ENCODE measurements around the gene C1GALT1.
"Not testable (repeated sequence)": the region's sequence is repeated elsewhere in the genome, so short reads cannot be mapped to it uniquely, and the experiment has no call there.

Gene C1GALT1

DNA sequence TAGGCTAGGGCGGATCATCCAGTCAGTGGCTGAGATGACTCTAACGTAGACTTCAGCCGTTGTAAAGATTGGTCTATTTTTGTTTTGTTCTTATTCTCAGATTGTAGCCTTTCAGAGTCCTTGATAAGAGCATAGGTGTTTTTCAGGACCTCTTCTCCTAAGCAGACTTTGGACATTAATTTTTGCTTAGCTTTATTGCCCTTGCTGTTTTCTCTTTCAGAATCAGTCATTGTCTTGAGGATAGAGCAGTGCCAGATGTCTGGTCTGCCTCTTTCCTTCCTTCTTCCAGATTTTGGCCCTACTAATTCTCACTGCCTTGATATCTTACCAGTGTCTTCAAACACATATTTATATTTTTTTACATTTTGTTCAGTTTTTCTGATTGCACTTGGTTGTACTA, 49.5 kb downstream of the C1GALT1 start:
- in situ Hi-C loops (cut with MboI; ENCODE audit: low sequenced_read_pairs): no loop called here

DNA sequence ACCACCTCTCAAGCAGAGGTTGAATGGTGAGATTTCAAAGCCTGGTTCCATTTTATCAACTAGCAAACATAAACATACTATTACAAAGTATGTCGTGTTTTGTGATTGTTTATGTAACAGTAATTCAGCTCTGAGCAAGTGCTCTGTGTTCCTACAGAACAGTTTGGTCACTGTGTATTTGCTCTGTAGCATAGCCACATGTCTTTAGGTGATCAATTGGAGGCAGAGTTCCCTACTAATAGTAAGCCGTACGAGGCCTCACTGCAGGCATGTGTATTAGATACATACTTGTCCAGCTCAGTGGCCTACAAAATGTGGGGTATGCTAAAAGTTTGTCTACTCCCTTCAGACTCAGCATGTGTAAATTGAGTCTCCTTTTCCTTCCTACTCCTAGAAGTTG, 53.0 kb downstream of the C1GALT1 start:
- in situ Hi-C loops (cut with MboI; ENCODE audit: low sequenced_read_pairs): no loop called here

DNA sequence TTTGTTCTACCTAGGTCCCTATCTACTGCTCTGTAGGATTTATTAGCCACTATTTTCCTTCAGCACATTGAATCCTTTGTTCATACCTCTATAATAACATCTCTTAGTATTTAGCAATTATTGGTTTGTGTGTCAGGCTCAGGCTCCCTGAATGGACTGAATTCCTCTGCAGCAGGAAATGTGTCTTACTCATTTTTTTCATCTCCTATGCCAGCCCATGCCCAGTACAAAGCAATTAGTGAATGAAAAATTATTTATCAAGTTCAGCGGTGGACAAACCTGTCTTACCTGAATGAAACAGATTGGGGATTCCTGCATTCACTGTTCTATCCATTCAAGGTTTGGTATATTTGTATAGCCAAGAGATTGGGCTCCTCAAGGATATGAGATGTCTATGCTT, 53.7 kb downstream of the C1GALT1 start:
- in situ Hi-C loops (cut with MboI; ENCODE audit: low sequenced_read_pairs): no loop called here

DNA sequence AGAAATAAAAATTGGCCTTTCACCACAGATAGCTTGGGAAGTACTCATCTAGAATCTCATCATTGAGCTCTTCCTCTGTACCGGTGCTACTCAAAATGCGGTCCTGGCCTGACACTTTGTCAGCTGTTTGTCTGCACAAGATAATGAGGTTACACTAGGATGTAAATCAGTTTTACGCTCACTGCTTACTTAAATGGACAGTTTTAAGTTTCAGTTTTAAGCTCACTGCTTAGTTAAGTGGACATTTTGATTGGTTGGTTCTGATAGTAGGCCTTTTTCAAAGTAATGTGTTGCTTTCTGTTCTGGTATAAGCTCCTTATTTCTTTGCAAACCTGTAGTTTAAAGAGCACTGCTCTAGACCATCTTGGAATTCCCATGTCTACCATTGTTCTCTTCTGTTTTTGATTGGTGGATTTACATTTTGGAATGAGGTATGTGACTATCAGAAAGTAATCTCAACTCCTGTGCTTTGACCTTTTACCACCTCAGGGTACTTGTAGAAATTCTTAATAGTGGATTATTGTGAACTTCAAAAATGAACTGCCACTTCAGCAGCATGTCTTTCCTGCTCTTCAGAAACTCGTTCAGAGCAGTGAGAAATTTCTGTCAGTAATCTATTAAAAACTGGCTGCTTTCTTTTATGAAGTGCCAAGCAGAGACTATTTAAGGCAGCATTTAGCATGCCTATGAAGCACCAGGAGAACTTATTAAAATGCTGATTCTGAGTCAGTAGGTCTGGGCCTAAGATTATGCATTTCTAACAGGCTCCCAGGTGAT, 55.0 kb downstream of the C1GALT1 start:
- in situ Hi-C loops (cut with MboI; ENCODE audit: low sequenced_read_pairs): no loop called here

DNA sequence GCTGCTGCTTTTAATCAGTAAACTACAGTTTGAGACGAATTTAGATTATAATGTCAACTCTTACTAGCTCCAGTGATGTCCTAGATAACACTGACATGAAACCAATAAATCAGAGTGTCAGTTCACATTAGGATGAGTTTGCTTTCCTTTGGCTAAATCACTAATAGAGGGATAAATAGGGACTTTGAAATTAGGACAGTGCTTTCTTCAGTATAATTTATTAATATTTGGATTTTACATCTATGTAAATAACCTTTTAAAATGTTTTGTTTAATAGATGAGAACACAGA, 55.6 kb downstream of the C1GALT1 start:
- in situ Hi-C loops (cut with MboI; ENCODE audit: low sequenced_read_pairs): no loop called here

DNA sequence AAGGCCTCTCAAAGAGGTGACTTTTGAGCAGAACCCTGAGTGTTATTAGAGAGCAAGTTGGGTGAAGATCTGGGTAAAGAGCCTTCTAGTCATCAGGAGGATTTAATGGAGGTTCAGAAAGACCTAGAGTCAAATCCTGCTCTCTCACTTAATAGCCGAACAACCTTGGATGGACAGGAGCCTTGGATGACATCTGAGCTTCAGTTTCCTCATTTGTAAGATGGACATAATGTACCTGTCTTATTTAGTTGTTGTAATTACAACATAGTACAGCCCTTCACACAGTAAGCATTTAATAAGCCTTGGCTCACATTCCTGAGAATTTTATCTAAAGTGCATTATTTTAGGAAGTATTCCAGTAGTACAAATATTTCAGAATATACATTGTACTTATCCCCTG, 57.0 kb downstream of the C1GALT1 start:
- in situ Hi-C loops (cut with MboI; ENCODE audit: low sequenced_read_pairs): no loop called here

DNA sequence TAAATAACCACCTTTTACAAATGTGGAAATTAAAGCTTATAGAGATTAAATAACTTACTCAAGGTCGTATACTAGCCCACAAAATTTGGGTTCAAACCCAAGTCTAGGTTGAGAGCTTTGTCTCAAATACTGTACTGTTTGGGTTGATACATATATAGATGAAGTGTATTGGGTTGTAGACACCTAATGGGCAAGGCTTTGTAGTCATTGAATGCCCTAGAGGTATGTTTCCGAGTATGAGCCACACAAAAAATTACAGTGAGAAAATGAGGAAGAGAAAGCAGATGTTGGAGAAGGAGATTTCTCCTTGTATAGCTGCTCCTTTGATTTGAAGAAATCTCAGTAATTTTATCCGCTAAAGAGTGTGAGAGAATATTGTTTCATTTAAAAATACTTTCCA, 60.6 kb downstream of the C1GALT1 start:
- in situ Hi-C loops (cut with MboI; ENCODE audit: low sequenced_read_pairs): no loop called here

DNA sequence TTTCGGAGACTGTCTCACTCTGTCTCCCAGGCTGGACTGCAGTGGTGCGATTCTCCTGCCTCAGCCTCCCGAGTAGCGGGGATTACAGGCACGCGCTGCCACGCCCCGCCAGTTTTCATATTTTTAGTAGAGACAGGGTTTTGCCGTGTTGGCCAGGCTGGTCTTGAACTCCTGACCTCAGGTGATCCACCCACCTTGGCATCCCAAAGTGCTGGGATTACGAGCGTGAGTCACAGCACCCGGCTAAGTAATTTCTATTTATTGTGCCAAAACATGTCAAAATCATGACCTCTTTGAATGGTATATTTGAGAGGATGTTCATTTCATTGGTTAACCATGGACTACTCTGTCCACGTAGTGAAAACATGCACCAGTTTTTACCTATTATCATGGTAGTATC, 62.9 kb downstream of the C1GALT1 start:
- in situ Hi-C loops (cut with MboI; ENCODE audit: low sequenced_read_pairs): not testable (repeated sequence)

DNA sequence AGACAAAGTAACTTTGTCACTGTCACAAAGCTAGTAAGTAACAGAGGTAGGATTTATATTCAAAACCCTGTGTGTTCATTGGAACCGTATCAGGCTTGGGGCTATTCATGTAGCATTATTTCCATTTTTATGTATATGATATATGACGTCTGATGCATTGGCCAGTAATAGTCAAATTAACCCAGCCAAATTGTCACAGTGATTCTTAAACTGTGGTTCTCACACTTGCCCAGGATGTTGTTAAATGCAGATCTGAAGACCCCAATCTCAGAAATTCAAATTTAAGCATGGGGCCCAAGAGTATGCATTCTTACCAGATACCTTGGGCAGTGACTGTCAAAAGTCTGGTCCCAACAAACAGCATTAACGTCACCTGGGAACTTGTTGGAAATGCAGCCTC, 63.9 kb downstream of the C1GALT1 start:
- in situ Hi-C loops (cut with MboI; ENCODE audit: low sequenced_read_pairs): no loop called here

DNA sequence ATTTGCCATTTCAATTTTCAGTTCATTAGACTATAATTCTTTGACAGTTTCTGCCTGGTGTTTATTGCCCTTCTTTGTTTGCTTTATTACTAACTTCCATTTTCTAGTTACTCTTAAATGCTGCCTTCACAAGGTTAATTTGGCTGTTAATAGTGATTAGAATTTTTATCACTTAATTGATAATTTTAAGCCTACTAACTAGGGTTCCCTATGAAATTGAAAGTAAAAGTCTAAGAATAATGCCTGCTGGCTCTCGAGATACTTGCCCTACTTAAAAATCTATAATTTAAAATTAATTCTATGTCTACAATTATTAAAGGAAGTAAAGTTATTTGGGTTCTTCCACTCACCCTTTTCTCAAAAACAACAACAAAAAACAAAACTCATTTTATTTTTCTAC, 65.3 kb downstream of the C1GALT1 start:
- in situ Hi-C loops (cut with MboI; ENCODE audit: low sequenced_read_pairs): no loop called here

DNA sequence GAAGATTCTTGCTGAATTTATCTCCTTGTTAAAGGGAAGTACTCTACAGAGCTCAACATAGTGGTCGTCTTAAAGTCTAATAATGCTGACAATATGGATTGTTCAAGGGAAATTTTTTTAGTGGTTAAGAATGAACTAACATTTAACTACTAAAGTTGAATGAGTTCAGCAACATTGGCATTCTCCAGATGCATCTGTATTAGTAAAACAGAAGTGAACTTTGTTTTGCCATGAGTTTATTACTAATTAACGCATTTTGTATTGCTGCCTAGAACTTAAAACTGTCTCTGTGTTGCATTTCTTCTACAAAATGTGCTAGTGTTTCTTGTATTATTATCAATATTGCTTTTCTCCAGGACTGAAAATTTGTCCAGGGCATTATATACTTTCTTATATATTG, 67.5 kb downstream of the C1GALT1 start:
- in situ Hi-C loops (cut with MboI; ENCODE audit: low sequenced_read_pairs): no loop called here

DNA sequence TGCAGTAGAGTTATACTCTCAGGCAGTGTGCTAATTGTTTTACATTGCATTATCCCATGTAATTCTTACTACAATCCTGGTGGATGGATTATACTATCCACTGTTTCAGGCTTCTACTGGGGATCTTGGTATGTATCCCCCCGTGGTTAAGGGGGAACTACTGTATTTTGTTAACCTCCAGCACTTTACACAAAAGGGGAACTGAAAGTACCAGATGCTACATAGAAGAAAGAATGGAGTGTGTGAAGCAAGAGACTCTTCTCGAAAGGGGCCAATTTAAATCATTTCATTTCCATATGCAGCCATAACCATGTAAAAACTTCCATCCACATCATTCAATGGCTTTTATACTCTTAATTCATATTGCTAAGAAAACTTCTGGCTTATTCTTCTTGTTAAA, 69.4 kb downstream of the C1GALT1 start:
- in situ Hi-C loops (cut with MboI; ENCODE audit: low sequenced_read_pairs): no loop called here

DNA sequence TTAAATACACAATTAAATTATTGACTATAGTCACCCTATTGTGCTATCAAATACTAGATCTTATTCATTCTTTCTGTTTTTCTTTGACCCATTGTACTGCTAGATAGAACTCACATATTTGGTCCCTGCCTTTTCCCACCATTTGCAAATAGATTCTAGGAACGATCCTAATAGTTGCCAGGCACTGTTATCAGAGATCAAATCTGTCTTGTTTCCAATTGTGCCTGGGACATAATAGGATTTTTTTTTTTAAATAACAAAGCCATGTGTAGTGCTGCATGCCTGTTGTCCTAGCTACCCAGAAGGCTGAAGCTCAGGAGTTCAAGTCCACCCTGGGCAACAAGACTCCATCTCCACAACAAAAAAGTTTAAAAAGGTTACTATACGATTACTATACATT, 72.0 kb downstream of the C1GALT1 start:
- in situ Hi-C loops (cut with MboI; ENCODE audit: low sequenced_read_pairs): no loop called here

DNA sequence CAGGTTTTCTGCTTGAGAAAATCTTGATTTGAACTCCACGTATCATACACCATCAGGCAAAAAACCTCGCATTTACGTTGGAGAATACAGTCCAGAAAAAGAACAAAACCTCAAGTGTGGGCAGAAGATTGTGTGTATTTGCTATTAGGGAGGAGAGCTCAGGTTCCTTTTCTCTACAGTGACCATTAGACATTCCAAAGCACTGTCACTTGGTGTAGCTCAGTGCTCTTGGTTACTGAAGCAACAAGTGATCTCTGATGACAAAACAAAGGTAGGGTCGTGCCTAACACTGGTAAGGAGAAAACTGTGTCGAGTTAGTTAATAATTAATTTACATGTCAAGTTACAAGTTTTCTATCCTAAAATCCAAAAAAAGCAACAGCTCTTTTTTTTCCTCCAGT, 72.6 kb downstream of the C1GALT1 start:
- in situ Hi-C loops (cut with MboI; ENCODE audit: low sequenced_read_pairs): no loop called here

DNA sequence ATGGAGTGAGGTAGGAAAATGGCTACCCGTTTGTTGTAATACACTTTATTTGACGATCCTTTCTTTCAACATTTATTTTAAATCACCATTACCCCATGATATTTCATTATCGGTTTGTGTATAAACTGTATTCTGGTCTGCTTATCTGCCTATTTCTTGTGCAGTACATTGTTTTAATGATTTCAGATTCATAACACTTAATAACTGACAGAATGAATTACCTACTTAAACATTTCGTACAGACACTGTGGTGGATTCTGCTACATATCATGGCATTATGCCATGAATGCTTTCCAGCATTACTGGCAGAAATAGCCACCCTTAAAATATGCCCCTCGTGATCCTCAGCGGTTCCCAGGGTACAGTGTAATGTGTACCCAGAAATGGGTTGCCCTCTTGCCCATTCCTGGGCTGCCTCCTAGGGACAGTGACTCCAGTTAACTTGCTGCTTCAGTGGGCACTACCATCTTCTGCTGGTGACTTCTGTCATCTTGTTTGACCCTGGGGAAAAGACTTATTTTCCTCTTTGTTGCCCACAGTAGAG, 74.5 kb downstream of the C1GALT1 start:
- in situ Hi-C loops (cut with MboI; ENCODE audit: low sequenced_read_pairs): no loop called here

DNA sequence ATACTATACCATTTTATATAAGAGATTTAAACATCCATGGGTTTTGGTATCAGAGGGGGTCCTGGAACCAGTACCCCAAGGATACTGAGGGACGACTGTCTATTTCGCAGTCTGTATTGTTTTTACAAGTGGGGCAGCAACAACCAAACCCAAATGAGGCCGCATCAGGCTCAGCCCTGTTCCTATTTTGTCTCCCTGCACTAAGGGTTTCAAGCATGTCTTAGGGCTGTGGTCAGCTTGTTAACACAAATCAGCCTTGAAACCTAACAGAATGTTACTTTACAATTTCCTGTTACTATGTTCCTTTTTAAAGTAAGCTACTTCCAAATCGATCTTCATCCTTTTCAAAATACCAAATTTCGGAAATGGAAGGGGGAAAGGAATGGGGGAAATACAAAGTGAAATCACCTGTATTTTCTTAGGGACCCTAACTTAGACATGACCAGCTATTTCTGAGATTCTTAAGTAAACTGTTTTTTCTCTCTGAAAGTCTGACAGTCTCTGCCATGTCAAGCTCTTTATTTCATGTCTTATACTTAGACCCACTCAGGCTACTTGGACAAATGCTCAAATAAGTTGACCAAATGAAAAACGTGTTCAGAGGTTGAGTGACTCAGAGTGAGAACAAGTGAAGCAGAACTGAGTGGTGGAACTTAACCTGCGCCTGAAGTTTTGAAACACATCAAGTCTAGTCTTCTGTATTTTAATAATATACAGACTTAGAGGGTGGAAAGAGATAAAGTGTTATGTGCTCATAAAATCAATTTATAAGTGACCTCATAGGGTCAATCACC, 75.8 kb downstream of the C1GALT1 start:
- in situ Hi-C loops (cut with MboI; ENCODE audit: low sequenced_read_pairs): no loop called here

DNA sequence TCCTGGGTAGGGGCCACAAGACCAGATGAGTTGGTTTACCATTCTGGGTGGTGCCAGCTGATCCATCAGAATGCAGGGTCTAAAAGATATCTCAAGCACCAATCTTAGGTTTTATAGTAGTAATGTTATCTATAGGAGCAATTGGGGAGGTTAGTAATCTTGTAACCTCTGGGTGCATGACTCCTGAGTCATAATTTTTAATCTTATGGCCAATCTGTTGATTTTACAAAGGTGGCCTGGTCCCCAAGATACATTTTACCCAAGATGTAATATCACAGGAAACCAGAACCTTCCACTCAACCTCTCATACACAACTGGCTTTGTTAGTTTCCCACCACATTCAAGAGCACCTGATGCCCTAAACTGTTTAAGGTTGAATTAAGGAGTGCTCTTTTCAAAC, 79.5 kb downstream of the C1GALT1 start:
- in situ Hi-C loops (cut with MboI; ENCODE audit: low sequenced_read_pairs): no loop called here

DNA sequence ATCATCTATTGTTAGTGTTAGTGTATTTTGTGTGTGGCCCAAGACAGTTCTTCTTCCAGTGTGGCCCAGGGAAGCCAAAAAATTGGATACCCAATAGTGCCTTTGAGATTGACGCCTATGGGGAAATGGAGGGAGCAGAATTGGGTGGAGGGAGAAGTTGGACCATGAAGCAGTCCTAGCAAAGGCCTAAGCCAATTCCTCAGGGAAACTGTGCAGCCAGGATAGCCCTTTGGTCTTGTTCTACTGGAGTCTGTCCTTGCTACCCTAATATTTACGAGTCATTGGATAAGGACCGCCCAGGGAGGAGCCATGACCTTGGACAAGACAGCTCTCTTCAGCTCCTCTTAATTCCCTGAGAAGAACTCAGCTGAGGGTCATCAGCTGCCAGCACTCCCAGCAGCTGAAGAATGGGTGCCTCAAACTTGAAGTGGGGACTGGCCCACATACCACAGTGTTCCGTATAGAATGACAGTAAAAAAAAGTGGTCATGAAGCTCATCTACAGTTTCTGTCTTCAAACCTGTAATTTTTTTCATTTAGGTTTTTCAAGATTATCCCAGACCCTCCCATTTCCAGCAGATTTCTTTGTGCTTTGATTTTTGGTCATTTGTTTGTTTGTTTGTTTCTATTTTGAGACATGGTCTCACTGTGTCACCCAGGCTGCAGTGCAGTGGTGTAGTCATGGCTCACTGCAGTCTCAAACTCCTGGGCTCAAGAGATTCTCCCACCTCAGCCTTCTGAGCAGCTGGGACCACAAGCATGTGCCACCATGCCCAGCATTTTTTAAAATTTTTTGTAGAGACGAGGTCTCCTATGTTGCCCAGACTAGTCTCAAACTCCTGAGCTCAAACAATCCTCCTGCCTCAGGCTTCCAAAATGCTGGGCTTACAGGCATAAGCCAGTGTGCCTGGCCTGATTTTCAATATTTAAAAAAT, 81.2 kb downstream of the C1GALT1 start:
- in situ Hi-C loops (cut with MboI; ENCODE audit: low sequenced_read_pairs): no loop called here

DNA sequence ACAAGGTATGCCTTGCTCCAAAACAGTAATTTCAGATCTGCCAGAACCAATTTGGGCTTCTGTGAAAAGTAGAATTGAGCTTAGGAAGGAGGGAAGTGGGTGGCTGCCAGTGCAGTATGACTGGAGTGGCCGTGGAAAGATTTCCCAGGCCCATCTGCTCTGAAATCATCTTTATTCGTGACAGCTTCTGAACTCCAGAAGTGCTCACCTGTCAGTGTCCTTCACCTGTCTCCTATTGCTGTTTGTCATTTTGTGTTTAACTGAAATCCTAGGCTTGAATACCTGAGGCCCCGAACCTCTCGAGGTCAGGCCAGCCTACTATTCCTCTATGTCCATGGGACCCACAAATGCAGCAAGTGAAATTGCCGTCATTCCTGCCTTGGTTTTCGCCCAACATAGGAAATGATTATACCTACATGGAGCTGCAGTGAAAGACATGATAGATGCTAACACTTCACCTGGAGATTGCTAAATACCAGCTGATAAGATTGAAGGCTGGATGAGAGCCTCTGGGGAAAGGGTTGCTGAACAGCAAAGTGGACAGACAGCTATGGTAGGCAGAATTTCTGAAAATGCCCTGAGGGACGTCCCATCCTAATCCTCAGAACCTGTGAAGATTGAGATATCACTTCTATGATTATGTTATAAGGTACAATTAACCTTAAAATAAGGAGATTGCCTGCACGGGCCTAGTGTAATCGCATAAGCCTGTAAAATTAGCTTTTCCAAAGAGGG, 82.1 kb downstream of the C1GALT1 start:
- in situ Hi-C loops (cut with MboI; ENCODE audit: low sequenced_read_pairs): no loop called here
